HCT116 (cell line): ENCODE results near the gene ATP6V1G3. TPM values are rescaled to one million over a fixed set of nuclear protein-coding genes. Genes with fewer than 3 reads are reported as not detected.
"Not testable (repeated sequence)": the region's sequence is repeated elsewhere in the genome, so short reads cannot be mapped to it uniquely, and the experiment has no call there.

Experiments used
- ATAC-seq: fragments of 200-7000 bp; cut with Tn5 transposase; 2 replicates; pipeline ENCODE4 v1.9.1; 2020; ENCODE audit warnings: mild to moderate bottlenecking, moderate library complexity
- BruUV-seq: library from RNA; stranded (reverse); fragments of 400-500 nt; replicated peaks from 2 replicates; lab custom pipeline; 2021; lab: Mats Ljungman, UMichigan
- CTCF ChIA-PET: fragments of 300-600 bp; sonication (Branson Sonifier 250); formaldehyde crosslinking; loops from one replicate; lab custom pipeline; 2021; ENCODE audit warnings: antibody characterized with exemption; lab: Charles Lee
- POLR2A ChIA-PET: fragments of 300-600, 350-600 bp; sonication (Branson Sonifier 250); formaldehyde crosslinking; loops from one replicate; lab custom pipeline; 2021; ENCODE audit warnings: antibody characterized with exemption; lab: Charles Lee
- RAD21 ChIA-PET, 2 experiments: fragments of 300-600 bp; sonication (Branson Sonifier 250); formaldehyde crosslinking; loops; one replicate each; lab custom pipeline; 2023; ENCODE audit warnings: low total read pairs in 2 of 2; ENCODE audit not compliant: uncharacterized antibody in 2 of 2, unreplicated experiment in 2 of 2, low non-redundant PET in 1 of 2; lab: Charles Lee
- DNase-seq: peaks from one replicate; pipeline ENCODE4 v3.0.0-alpha.2; 2010; ENCODE audit warnings: low read depth, low spot score
- H2AFZ ChIP-seq: fragments of 200-600 bp; shearing (Covaris generic), sonication (generic); 2 replicates; pipeline ENCODE4 v1.6.1; 2017; ENCODE audit warnings: low read depth, mixed run types, mixed read lengths, antibody characterized with exemption, low read length; ENCODE audit not compliant: poor library complexity, severe bottlenecking
- H3K27ac ChIP-seq: 2 replicates; pipeline ENCODE4 v1.5.1; 2012; ENCODE audit warnings: low read depth, low read length
- H3K27me3 ChIP-seq: fragments of 200-600 bp; sonication (generic); 2 replicates; pipeline ENCODE4 v1.6.1; 2016; ENCODE audit warnings: mixed run types, low read length, mixed read lengths; ENCODE audit not compliant: insufficient read depth
- H3K36me3 ChIP-seq, 2 experiments: fragments of 200-500 bp in 1 of 2; fragments of 200-600 bp in 1 of 2; sonication (Bioruptor generic) in 1 of 2; sonication (generic) in 1 of 2; 2 replicates each; pipeline versions ENCODE4 v1.5.1 to v1.6.1; 2014 to 2016; ENCODE audit warnings: low read length in 2 of 2, inconsistent platforms in 1 of 2, mixed read lengths in 1 of 2, mixed run types in 1 of 2; ENCODE audit not compliant: insufficient read depth in 2 of 2, control insufficient read depth in 1 of 2
- H3K4me1 ChIP-seq, 2 experiments: fragments of 200-600 bp in 1 of 2; sonication (generic) in 1 of 2; 2 replicates each; pipeline versions ENCODE4 v1.5.1 to v1.6.1; 2012 to 2017; ENCODE audit warnings: low read length in 2 of 2, inconsistent platforms in 1 of 2, mild to moderate bottlenecking in 1 of 2, mixed read lengths in 1 of 2, mixed run types in 1 of 2, moderate library complexity in 1 of 2; ENCODE audit not compliant: insufficient read depth in 2 of 2, control insufficient read depth in 1 of 2
- H3K4me2 ChIP-seq: fragments of 200-600 bp; sonication (generic); 2 replicates; pipeline ENCODE4 v1.6.1; 2017; ENCODE audit warnings: mixed run types, low read length, mixed read lengths
- H3K4me3 ChIP-seq, 2 experiments: fragments of 200-600 bp in 1 of 2; sonication (generic) in 1 of 2; replicated peaks in 1 of 2; 2 replicates each; pipeline ENCODE4 v1.5.1; 2011 to 2016; ENCODE audit warnings: low read length in 2 of 2, control low read depth in 1 of 2, low read depth in 1 of 2, mild to moderate bottlenecking in 1 of 2, mixed read lengths in 1 of 2, mixed run types in 1 of 2
- H3K79me2 ChIP-seq: fragments of 200-600 bp; sonication (generic); 2 replicates; pipeline ENCODE4 v1.6.1; 2017; ENCODE audit warnings: mild to moderate bottlenecking, mixed run types, low read length, moderate library complexity, mixed read lengths; ENCODE audit not compliant: insufficient read depth
- H3K9ac ChIP-seq: fragments of 200-600 bp; sonication (generic); 2 replicates; pipeline ENCODE4 v1.6.1; 2016; ENCODE audit warnings: low read length, mixed read lengths
- H3K9me2 ChIP-seq: fragments of 200-600 bp; sonication (generic), shearing (Covaris generic); 2 replicates; pipeline ENCODE4 v1.6.1; 2017; ENCODE audit warnings: mixed run types, mild to moderate bottlenecking, moderate library complexity; ENCODE audit not compliant: insufficient read depth
- H3K9me3 ChIP-seq, 2 experiments: fragments of 200-500 bp in 1 of 2; fragments of 200-600 bp in 1 of 2; sonication (Bioruptor generic) in 1 of 2; sonication (generic) in 1 of 2; 2 replicates each; pipeline ENCODE4 v1.6.1; 2014 to 2017; ENCODE audit warnings: low read length in 2 of 2, mixed read lengths in 2 of 2, inconsistent platforms in 1 of 2, low read depth in 1 of 2, mild to moderate bottlenecking in 1 of 2, mixed run types in 1 of 2, moderate library complexity in 1 of 2; ENCODE audit not compliant: control insufficient read depth in 1 of 2, insufficient read depth in 1 of 2
- H4K20me1 ChIP-seq: fragments of 200-600 bp; sonication (generic), shearing (Covaris generic); 2 replicates; pipeline ENCODE4 v1.6.1; 2017; ENCODE audit warnings: mixed run types, mild to moderate bottlenecking, moderate library complexity; ENCODE audit not compliant: insufficient read depth
- ATF3 ChIP-seq: IDR thresholded peaks from 2 replicates; pipeline ENCODE4 v1.6.1; 2012
- CBX3 ChIP-seq: IDR thresholded peaks from 2 replicates; pipeline ENCODE4 v1.6.1; 2012; ENCODE audit warnings: low read depth
- CEBPB ChIP-seq: IDR thresholded peaks from 2 replicates; pipeline ENCODE4 v1.6.1; 2012; ENCODE audit warnings: low read depth
- ELF1 ChIP-seq: IDR thresholded peaks from 2 replicates; pipeline ENCODE4 v1.6.1; 2012; ENCODE audit warnings: low read depth, borderline replicate concordance
- EZH2 ChIP-seq: fragments of 200-600 bp; sonication (generic); IDR thresholded peaks from 2 replicates; pipeline ENCODE4 v1.6.1; 2017; ENCODE audit warnings: antibody characterized with exemption, mixed run types
- FOSL1 ChIP-seq: IDR thresholded peaks from 2 replicates; pipeline ENCODE4 v1.6.1; 2012; ENCODE audit warnings: low read depth
- JUND ChIP-seq: IDR thresholded peaks from 2 replicates; pipeline ENCODE4 v1.6.1; 2012
- POLR2AphosphoS5 ChIP-seq: IDR thresholded peaks from 2 replicates; pipeline ENCODE4 v1.6.1; 2011; ENCODE audit warnings: mild to moderate bottlenecking, low read depth, low read length, moderate library complexity
- REST ChIP-seq: IDR thresholded peaks from 2 replicates; pipeline ENCODE4 v1.6.1; 2012; ENCODE audit warnings: low read depth
- YY1 ChIP-seq: IDR thresholded peaks from 2 replicates; pipeline ENCODE4 v1.6.1; 2011; ENCODE audit warnings: low read length, low read depth, moderate library complexity, mild to moderate bottlenecking; ENCODE audit not compliant: insufficient replicate concordance; ENCODE audit errors: extremely low read depth
- ZBTB33 ChIP-seq: IDR thresholded peaks from 2 replicates; pipeline ENCODE4 v1.6.1; 2011; ENCODE audit warnings: mild to moderate bottlenecking, low read length, moderate library complexity; ENCODE audit not compliant: insufficient replicate concordance; ENCODE audit errors: extremely low read depth
- intact Hi-C: fragments of 100-400 bp; cut with micrococcal nuclease; formaldehyde crosslinking; loops from 2 replicates; pipeline ENCODE4 v1.10.0; 2022
- total RNA-seq: library from RNA; stranded (reverse); gene quantifications from one replicate; pipeline ENCODE4 v1.2.1, GENCODE V29; 2021; ENCODE audit not compliant: unreplicated experiment

ATP6V1G3 gene
- total RNA-seq, 1 experiment from 2014 or later = not detected

- POLR2A ChIA-PET = no interaction called here
- no peaks in the 10 kb centered on the region for H3K27me3 ChIP-seq
- no peak overlapping the region for H3K4me3 ChIP-seq
- BruUV-seq = no TSS peak
- H3K9me3 ChIP-seq = no peaks in the 10 kb centered on the region
- no peaks in the 10 kb centered on the region for H4K20me1 ChIP-seq
- CTCF ChIA-PET = no interaction called here
- no peaks in the 10 kb centered on the region for H3K9me2 ChIP-seq
- no peaks in the 10 kb centered on the region for H3K36me3 ChIP-seq
- H3K79me2 ChIP-seq = no peaks in the 10 kb centered on the region
- TF ChIP-seq CBX3 (no peak), EZH2 (no peak), ATF3 (no peak), JUND (no peak), YY1 (no peak), FOSL1 (no peak), ELF1 (no peak), ZBTB33 (no peak), REST (no peak), POLR2AphosphoS5 (no peak), CEBPB (no peak)
- intact Hi-C loops = no loop called here
- H3K4me2 ChIP-seq = no peak overlapping the region
- no peaks in the 10 kb centered on the region for H3K4me1 ChIP-seq
- ATAC-seq (no peak), DNase-seq (no peak)
- H2AFZ ChIP-seq = no peak overlapping the region
- H3K27ac ChIP-seq = no peak overlapping the region
- H3K9ac ChIP-seq = no peak overlapping the region
- RAD21 ChIA-PET = no interaction called here
Observed at GRCh38 chr1:198524556-198524955, 15.9 kb downstream of the ATP6V1G3 start.

GRCh38 chr1:198524127-198524526 is 16.4 kb downstream of the ATP6V1G3 start:
- H3K27ac ChIP-seq, CTCF ChIA-PET, H3K4me3 ChIP-seq, BruUV-seq, H3K9me2 ChIP-seq, intact Hi-C loops, POLR2A ChIA-PET, H3K4me2 ChIP-seq, H2AFZ ChIP-seq, H4K20me1 ChIP-seq, RAD21 ChIA-PET, H3K79me2 ChIP-seq, H3K4me1 ChIP-seq, DNase-seq, H3K9me3 ChIP-seq, H3K9ac ChIP-seq, H3K36me3 ChIP-seq, H3K27me3 ChIP-seq, ATAC-seq: not testable (repeated sequence)
